Embryonic facial prominence (tissue), 1 donor: ENCODE measurements around the gene FBXO44.

Experiments
- DNase-seq: peaks from one replicate; pipeline ENCODE4 v3.0.0-alpha.2; 2016; ENCODE audit errors: extremely low spot score

The FBXO44 gene

DNA sequence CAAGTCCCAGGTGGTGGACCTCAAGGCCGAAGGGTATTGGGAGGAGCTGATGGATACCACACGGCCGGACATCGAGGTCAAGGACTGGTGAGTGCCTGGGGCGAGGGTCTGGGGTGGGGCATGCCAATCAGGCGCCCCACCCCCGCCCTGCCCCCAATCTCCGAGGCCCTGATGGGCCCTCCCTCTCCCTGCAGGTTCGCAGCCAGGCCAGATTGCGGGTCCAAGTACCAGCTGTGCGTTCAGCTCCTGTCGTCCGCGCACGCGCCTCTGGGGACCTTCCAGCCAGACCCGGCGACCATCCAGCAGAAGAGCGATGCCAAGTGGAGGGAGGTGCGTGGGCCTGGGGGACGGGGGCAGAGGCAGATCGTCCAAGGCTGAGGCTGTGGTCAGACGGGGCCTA is 3.9 kb downstream of the FBXO44 start:
- DNase-seq, result no peak

DNA sequence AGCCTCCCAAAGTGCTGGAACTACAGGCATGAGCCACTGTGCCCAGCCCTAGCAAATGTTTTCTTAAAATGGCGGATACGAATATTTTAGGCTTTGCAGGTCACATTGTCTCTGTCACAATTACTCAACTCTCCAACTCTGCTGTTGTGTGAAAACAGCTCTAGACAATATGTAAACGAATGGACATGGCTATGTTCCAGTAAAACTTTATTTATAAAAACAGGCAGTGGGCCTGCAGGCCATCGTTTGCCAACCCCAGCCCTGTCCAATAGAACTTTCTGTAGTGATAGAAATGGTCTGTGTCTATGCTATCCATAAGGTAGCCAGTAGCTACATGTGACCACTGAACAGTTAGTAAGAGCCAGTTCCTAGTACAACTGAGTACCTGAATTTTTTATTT is 5.1 kb downstream of the FBXO44 start:
- no peak for DNase-seq

DNA sequence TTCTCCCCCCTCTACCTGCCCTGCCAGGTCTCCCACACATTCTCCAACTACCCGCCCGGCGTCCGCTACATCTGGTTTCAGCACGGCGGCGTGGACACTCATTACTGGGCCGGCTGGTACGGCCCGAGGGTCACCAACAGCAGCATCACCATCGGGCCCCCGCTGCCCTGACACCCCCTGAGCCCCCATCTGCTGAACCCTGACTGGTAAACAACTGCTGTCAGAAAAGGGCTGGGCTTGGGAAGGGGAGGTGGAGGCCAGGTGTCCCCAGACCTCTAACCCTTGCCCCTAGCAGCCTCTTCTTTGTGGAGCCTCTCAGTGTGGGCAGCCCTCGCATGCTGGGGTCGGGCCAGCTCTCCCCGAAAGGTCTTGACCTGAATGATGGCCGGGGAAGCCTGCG is 6.4 kb downstream of the FBXO44 start:
- DNase-seq, result no peak

DNA sequence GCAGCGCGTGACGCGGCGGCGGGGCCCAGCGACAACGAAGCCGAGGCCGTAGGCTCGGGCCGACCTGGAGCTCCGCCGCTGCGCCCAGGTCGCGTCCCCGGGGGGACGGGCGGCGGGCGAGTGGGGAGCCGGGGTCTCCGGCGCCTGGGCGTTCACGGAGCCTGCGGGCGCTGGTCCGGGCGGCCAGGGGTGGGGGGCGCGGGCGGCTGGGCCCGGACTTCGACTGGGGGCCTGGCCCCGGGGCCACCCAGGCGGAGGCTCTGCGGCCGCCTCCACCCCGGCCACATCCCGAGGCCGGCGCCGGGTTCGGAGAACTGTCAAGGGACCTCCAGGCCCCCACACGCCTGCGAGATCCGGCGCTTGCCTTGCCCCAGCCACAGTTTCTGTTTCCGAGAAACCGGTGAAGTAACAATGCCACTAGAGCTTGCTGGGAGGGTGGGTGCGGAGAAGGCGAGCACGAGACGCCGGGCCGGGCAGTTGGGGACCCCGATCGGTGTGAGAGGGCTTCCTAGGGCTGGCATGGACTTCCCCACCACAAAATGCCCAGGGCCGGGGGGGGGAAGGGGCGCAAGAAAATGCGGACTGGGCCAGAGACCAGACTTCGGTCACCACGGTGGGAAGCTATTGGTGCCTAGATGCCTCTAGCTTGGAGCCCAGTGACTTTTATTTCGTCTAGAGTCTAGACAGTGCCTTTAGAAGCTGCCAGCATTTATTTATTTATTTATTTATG is 9.8 kb downstream of the FBXO44 start:
- DNase-seq, result no peak

DNA sequence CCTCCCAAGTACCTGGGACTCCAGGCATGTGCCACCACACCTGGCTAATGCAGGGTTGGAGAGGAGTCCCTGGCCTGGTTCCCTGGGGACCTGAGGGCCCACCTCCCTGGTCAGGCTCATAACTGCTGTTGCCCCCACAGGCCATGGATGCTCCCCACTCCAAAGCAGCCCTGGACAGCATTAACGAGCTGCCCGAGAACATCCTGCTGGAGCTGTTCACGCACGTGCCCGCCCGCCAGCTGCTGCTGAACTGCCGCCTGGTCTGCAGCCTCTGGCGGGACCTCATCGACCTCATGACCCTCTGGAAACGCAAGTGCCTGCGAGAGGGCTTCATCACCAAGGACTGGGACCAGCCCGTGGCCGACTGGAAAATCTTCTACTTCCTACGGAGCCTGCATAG is 13.8 kb downstream of the FBXO44 start:
- DNase-seq, result no peak

DNA sequence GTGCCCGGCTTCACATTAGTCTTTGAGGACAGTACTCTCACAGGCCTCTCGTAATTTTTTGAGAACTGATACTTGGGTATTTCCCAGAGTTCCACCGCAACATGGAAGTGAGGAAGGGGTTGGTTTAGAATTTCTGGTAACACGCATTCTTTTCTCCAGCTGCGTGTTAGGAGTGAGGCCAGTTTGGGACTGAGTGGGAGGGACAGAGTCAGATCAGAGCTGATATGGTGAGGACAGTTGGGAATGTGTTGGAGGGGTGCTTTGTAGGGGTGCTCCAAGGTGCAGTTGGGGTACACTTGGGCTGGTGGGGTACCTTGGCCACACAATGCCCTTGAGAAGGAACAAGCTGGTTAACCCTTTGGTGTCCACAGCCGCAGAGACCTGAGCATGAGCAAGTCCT is 16.1 kb downstream of the FBXO44 start:
- no peak for DNase-seq

DNA sequence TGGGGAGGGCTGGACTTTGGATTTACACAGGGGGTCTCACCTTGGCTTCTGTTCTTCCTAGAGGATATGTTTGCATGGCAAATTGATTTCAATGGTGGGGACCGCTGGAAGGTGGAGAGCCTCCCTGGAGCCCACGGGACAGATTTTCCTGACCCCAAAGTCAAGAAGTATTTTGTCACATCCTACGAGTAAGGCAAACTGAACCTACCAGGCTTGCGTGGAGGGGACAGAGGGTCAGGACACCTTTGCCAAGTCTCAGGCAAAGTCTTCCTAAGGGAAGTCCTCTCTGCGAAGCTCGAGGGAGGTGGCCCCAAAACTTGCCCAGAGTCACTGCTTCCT is 16.5 kb downstream of the FBXO44 start:
- no peak for DNase-seq

DNA sequence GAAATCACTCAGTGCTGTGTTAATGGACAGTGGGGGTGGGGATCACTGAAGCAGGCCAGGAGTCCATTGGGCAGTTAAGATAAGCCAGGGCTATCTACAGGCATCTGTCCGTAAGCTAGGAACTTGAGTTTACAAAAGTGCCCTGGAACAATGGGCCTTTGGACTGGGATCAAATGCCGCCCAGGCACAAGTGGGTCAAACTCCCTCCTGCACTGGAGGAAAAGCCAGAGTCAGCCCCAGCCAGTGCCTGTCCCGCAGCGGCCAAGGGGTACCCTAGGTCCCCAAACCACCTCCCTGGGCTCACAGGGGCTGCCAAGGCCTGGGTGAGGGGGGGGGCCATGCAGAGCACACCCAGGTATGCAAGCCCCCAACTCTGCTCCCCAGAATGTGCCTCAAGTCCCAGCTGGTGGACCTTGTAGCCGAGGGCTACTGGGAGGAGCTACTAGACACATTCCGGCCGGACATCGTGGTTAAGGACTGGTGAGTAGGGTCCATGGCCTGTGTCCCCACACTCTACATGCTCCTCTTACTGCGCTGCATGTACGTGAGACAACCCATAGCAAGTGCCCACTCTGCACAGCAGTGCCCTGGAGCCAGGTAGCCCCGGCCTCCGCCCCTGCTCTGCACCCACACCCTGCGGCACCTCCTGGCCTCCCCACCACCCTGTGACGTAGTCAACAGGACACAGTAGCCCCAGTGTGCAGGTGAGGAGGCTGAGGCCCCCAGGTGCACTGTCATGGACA is 17.0 kb downstream of the FBXO44 start:
- DNase-seq, result no peak

DNA sequence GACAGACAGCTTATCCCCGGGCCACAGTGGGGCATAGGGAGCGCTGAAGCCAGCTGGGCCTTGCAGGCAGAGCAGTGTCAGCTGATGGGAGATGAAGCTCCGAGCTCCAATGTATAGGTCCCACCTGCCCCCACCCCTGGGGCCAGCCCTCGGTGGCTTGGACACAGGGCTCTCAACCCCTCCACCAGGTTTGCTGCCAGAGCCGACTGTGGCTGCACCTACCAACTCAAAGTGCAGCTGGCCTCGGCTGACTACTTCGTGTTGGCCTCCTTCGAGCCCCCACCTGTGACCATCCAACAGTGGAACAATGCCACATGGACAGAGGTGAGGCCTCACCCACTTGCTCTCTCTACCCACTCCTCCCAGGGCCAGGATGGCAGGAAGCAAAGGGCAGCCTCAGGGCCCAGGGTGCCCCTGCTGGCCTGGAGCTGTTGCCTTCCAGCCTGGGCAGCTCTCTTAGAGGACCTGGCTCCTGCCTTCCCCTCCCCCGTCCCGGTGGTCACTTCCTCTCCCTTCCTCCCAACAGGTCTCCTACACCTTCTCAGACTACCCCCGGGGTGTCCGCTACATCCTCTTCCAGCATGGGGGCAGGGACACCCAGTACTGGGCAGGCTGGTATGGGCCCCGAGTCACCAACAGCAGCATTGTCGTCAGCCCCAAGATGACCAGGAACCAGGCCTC is 18.6 kb downstream of the FBXO44 start:
- no peak for DNase-seq

DNA sequence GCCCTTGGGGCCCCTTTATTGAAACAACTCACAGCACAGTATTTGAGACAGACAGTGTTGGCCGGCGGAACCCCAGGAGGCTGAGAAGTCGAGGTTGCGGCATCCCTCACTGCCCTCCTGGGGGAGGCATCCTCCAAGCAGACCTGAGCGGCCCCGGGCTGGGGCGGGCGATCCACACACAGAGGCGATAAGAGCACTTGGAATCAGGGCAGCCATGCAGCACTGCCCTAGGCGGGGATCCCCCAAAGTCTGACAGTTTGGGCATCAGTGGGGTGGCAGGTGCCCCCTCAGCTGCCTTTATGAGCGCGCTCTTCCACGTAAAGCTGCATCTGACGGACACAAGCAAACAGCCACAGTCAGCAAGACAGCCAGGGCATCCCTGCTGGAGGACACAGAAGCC is 19.8 kb downstream of the FBXO44 start:
- DNase-seq, result no peak

DNA sequence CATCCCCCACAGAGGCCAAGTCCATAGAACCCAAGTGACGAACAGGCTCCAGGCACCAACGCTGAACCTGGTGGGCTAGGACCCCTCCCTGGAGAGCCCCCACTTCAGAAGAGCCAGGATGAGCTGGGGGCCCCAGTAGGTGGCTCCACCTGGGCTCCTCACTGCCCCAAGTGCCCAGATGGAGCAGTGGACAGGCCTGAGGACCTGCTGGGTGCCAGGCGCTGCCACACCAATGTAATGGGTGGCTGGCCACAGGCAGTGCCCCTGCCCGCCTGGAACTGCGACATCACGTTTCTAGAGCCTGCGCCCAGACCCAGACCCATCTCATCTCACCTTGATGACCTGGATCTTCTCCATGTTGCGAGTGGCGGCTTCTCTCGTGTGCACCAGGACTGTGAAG is 20.6 kb downstream of the FBXO44 start:
- DNase-seq, result no peak

DNA sequence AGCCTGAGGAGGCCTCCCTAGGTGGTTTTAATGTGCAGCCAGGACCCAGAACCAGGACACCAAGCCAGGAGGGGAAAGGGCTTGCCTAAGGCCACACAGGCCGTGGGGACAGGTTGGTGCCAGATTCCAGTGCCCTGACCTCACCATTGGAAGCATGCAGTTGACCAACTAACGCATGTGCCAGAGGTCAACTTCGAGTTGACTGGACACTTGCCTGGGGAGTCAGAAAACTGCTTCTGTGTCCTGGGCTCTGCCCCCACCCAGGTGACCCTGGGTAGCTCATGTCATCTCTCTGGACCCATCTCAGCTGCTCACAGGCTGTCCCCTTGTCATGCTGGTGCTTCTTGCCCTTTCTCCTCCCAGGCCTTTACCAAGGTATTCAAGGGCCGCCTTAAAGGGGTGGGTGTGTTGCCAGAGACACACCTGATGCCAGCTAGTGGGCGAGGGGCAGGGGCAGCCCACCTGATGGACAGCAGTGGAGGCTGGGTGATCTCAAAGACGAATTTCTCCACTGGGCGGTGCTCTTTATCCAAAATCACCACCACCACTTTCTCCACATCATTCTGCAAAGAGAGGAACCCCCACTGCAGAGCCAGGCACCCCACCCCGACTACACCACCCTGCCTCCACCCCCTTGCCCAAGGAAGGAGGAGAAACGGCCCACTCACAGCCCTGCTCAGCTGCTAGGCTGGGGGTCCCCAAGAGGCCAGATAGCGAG is 21.9 kb downstream of the FBXO44 start:
- no peak for DNase-seq

DNA sequence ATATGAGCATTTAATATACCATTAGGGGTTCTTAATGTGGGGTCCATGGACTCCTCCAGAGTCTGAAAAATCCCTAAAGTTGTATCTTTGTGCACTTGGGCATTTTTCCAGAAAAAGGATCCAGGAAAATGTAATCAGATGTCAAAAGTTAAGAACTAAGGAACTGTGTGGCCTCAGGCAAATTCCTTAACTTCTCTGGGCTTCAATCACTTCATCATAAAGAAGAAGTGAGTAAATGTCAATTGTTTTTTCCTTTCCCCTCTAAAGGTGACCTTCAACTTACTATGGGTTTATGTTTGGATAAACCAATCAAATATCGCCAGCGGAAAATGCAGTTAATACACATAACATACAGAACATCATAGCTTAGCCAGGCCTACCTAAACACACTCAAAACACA is 23.8 kb downstream of the FBXO44 start:
- DNase-seq, result no peak

DNA sequence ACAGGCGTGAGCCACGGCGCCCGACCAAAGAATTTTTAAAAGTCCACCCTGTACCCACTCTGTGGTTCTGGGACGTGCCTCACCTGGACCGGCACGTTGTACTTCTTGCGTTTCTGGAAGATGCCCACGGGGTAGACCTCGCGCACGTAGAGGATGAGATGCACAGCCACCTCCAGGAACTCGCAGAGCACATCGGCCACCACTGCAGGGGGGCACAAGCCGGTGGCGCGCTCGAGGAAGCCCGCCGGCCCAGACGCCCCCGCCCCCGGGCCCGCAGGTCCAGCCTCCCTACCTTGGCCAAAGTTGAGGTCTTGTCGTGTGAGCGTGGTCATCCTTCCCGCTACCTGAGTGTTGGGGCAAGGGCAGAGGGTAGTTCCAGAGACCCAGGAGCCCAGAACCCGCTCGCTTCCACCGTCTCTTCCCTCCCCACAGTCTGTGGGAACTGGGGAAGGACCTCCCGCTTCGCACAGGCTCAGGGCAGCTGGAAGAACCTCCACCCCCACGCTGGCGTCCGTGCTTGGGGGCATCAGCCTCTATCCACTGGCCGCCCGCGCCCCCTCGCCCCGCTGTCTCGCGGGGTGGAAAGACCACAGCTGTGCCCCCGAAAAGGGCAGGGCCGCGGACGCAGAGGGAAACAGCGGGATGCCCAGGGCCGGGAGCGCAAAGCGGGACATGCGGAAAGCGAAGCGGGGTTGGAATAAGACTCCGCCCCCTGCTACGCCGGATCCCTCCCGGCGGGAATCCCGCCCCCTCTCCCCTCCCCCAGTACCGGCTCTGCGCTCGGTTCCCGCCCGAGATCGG is 25.8 kb downstream of the FBXO44 start:
- no peak for DNase-seq

DNA sequence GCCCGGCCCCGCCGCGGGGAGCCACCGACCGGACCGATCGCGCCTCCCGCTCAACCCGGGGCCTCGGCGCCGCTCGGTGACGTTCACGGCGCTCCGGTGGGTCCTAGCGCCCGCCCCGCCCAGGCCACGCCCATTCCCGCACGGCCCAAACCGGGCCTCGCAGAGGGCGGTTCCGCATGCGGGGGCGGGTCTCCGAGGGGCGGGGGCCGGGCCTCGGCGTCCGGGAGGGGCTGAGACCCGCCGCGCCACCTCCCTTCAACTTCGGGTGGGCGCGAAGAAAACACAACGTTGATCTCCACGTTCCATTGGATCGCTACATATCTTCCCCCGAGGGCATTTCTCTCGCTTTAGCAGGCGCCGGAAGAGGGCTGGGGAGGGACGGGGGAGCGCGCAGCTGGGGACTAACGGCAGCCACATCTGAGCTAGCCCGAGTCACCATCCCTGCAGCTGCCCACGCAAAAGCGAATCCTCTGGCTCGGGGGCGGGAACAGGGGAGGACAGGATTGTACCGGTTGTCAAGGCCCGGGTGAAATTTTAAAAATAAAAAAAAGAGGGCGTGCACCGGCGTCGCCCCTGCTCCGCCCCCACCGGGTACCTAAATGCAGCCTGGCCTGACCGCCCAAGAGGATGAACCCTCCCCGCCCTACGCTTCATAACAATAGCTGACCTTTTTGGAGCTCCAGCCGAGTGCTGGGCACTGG is 26.5 kb downstream of the FBXO44 start, which contains the start of gene MAD2L2:
Gene MAD2L2, minus strand, starts transcription at position 78 of the 701 bp plus-strand sequence. CDS start 547 bp downstream, outside the sequence.
- peak; percentile 45 for DNase-seq

DNA sequence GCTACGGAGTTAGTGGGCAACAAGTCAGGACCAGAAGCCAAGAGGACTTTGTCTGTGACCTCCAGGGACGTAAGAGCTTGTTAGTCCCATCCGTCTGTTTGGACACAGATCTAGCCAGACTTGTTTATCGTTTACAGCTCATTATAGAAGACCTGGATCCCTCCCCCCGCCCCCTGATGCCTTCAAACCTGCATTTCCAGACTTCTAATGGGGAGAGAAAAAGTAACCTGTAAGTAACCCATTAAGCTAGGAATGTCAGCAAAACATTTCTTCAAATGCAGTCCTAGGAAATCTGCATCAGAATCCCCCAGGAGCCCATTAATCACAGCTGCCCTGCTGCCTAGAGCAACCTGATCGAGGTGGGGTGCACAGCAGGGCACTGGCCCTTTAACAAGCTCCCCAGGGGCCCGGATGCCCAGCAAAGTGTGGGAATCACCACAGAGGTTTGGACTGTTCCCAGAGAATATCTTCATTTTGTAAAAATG is 27.7 kb downstream of the FBXO44 start:
- no peak for DNase-seq

DNA sequence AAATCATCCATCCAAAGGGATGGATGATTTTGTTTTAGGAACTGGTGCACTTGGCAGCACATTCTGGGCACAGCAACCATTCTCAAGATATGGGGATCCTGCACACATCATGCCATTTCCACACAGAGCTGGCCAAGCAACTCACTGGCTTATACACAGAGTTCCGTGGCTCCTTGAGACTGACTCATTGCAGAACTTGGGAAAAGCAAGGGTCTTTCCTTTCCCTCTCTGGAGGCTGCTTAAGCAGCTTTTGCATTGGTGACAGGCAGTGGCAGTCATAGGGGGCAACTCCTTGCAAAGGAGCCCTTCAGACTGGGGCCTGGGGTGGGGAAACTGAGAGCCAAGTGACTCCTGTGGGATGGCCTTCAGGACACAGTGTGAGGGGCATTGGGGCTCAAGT is 28.1 kb downstream of the FBXO44 start:
- DNase-seq, result no peak

DNA sequence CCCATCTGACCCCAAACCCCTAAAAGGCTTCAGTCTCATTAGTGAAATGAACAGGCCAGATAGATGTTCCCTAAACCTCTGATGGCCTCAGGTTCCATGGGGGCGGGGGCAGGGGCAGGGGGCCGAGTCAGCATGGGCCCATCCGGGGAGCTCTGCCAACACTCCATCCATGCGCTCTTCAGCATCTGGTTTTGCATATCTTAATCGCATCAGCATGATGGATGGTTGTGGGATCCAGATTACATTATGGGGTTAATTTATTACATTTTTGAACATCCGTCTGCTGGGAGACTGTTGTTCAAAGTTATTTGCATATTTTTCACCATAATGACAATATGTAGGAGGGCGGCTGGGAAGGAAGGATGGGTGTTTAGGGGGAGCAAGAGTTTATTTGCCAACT is 29.4 kb downstream of the FBXO44 start:
- DNase-seq, result no peak

DNA sequence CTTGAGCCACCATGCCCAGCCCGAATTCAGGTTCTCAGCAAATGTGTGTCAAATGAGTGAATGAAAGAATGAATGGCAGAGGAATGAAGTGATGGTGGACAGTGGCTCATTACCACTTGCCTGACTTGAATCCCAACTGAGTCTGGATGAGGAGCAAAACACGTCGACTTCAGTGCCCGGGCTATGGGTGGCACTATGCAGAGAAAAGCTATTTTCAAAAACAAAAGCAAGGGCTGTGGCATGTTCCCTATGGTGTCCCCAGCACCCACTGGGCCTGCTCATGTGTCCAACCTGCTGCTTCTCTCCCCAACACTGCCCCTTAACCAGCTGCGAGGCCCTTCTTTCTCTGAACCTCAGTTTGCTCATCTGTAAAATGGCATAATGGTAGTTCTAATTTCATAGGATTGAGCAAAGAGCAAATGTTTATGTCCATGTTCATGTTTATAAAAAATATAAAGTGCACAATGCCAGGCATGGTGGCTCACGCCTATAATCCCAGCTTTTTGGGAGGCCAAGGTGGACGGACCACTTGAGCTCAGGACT is 30.6 kb downstream of the FBXO44 start:
- no peak for DNase-seq

DNA sequence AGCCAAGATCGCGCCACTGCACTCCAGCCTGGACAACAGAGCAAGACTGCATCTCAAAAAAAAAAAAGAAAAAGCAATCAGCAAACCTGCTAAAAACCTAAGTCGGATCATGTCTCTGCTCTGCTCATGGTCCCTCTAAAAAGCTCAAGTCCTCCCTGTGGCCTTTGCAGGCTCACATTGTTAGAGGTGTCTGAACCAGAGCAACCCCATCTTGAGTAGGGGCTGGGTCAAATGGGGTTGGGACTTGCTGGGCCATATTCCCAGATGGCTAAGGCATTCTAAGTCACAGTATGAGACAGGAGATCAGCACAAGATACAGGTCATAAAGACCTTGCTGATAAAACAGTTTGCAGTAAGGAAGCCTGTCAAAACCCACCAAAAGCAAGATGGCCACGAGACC is 33.8 kb downstream of the FBXO44 start:
- no peak for DNase-seq
